GM19099 (cell line): Measurements from ENCODE around the gene GAL3ST3.

Source experiments
- POLR2A ChIP-seq: IDR thresholded peaks from 3 replicates; pipeline ENCODE4 v1.6.1; 2011; ENCODE audit warnings: low read depth; ENCODE audit not compliant: insufficient read length; ENCODE audit errors: extremely low read depth

GAL3ST3 gene

GRCh38 chr11:66032957-66033735 lies 15.8 kb downstream of the GAL3ST3 start:
- no peak for TF ChIP-seq POLR2A

GRCh38 chr11:66026017-66026529 lies 22.9 kb downstream of the GAL3ST3 start, which contains the start of gene CATSPER1:
Gene CATSPER1, minus strand, starts transcription at chr11:66026479. Its CDS starts 100 bp downstream, at chr11:66026379.
- TF ChIP-seq POLR2A = no peak

- no peak for TF ChIP-seq POLR2A
Measured at GRCh38 chr11:66022401-66023185, 26.4 kb downstream of the GAL3ST3 start.

GRCh38 chr11:66020618-66021357 lies 28.2 kb downstream of the GAL3ST3 start:
- TF ChIP-seq POLR2A = no peak

- TF ChIP-seq POLR2A = no peak
Measured at GRCh38 chr11:66020212-66020611, 28.7 kb downstream of the GAL3ST3 start.

GRCh38 chr11:66017321-66017720 lies 31.6 kb downstream of the GAL3ST3 start:
- TF ChIP-seq POLR2A = no peak

- TF ChIP-seq POLR2A = no peak
Measured at GRCh38 chr11:66016793-66017177, 32.2 kb downstream of the GAL3ST3 start.

GRCh38 chr11:66015936-66016792 lies 32.8 kb downstream of the GAL3ST3 start:
- TF ChIP-seq POLR2A = no peak

- TF ChIP-seq POLR2A = no peak
Measured at GRCh38 chr11:66015454-66015881, 33.5 kb downstream of the GAL3ST3 start.

GRCh38 chr11:66014804-66015453 lies 34.0 kb downstream of the GAL3ST3 start:
- TF ChIP-seq POLR2A = no peak

GRCh38 chr11:66013762-66014100 lies 35.2 kb downstream of the GAL3ST3 start:
- TF ChIP-seq POLR2A = no peak

- TF ChIP-seq POLR2A = no peak
Measured at GRCh38 chr11:66012946-66013761, 35.8 kb downstream of the GAL3ST3 start.

GRCh38 chr11:66012371-66012945 lies 36.5 kb downstream of the GAL3ST3 start:
- no peak for TF ChIP-seq POLR2A
